HepG2 (cell line): Measurements from ENCODE around the gene MAN2B2. TPM values are rescaled to one million over a fixed set of nuclear protein-coding genes. Genes with fewer than 3 reads are reported as not detected.
A peak's percentile ranks its signal among the peaks of the same experiment; 100 is the strongest.

ENCODE experiments used
- ELF4 ChIP-seq: sonication (generic); formaldehyde crosslinking; IDR thresholded peaks from 2 replicates; pipeline ENCODE4 v1.5.0; 2020; ENCODE audit warnings: missing genetic modification reagents, mild to moderate bottlenecking, moderate library complexity, borderline replicate concordance
- KLF16 ChIP-seq, 2 experiments: sonication (generic) in 1 of 2; formaldehyde crosslinking in 1 of 2; IDR thresholded peaks; 2 replicates each; pipeline versions ENCODE4 v1.6.1 to v1.8.0; 2016 to 2023; ENCODE audit warnings: missing genetic modification reagents in 2 of 2, missing compliant biosample characterization in 1 of 2
- MAF1 ChIP-seq: sonication (generic); formaldehyde crosslinking; IDR thresholded peaks from 2 replicates; pipeline ENCODE4 v1.5.0; 2020; ENCODE audit warnings: missing genetic modification reagents, borderline replicate concordance
- PCBP1 ChIP-seq: fragments of 200-400 bp; formaldehyde crosslinking; IDR thresholded peaks from 2 replicates; pipeline ENCODE4 v1.6.1; 2017; ENCODE audit warnings: mild to moderate bottlenecking, low read depth, low read length, borderline replicate concordance
- PHF5A ChIP-seq: IDR thresholded peaks from one replicate; pipeline ENCODE4 v1.6.1; 2018; ENCODE audit warnings: low read depth, missing genetic modification reagents; ENCODE audit not compliant: unreplicated experiment
- RBFOX2 ChIP-seq: fragments of 200-400 bp; formaldehyde crosslinking; IDR thresholded peaks from 2 replicates; pipeline ENCODE4 v1.6.1; 2017; ENCODE audit warnings: low read depth, mild to moderate bottlenecking, low read length
- RNF2 ChIP-seq: fragments of 450-650 bp; conservative IDR thresholded peaks from 2 replicates; pipeline ENCODE4 v1.6.1; 2016; ENCODE audit warnings: low read depth
- SCMH1 ChIP-seq: sonication (generic); formaldehyde crosslinking; IDR thresholded peaks from 2 replicates; pipeline ENCODE4 v1.9.0; 2021; ENCODE audit warnings: missing genetic modification reagents, mild to moderate bottlenecking, borderline replicate concordance
- ZNF616 ChIP-seq: sonication (generic); formaldehyde crosslinking; IDR thresholded peaks from 2 replicates; pipeline ENCODE4 v1.5.0; 2020; ENCODE audit warnings: low read depth, mild to moderate bottlenecking, missing genetic modification reagents
- polyA plus RNA-seq, 8 experiments: library from polyadenylated mRNA; depleted of rRNA in 3 of 8; stranded (reverse) in 7 of 8; unstranded in 1 of 8; fragments of >200 nt; fragmentation: Illumina TruSeq in 4 of 8; extraction: Trizol in 4 of 8; gene quantifications; 2 replicates each; pipeline versions ENCODE4 v1.2.1 to v1.2.3, GENCODE V29; 2011 to 2016; ENCODE audit warnings: low read depth in 4 of 8, missing spikeins in 1 of 8, mixed read lengths in 1 of 8; ENCODE audit not compliant: insufficient read depth in 1 of 8
- total RNA-seq, 5 experiments: library from RNA; depleted of rRNA; stranded (reverse); fragments of >200 nt; fragmentation: Illumina TruSeq; extraction: Trizol; gene quantifications; 2 replicates each; pipeline ENCODE4 v1.2.3, GENCODE V29; 2016; ENCODE audit warnings: low read depth in 1 of 5
- TF ChIP-seq, protein P1 (sequence below): sonication (generic); formaldehyde crosslinking; IDR thresholded peaks from 2 replicates; pipeline ENCODE4 v1.8.0; 2022; ENCODE audit warnings: mild to moderate bottlenecking, missing genetic modification reagents, moderate library complexity
- TF ChIP-seq, protein P2 (sequence below): sonication (generic); formaldehyde crosslinking; IDR thresholded peaks from 2 replicates; pipeline ENCODE4 v1.9.0; 2021; ENCODE audit warnings: missing genetic modification reagents, borderline replicate concordance
- TF ChIP-seq, protein P3 (sequence below): sonication (generic); formaldehyde crosslinking; conservative IDR thresholded peaks from 2 replicates; pipeline ENCODE4 v1.5.0; 2020; ENCODE audit warnings: missing genetic modification reagents
- TF ChIP-seq, protein P4 (sequence below): sonication (generic); formaldehyde crosslinking; IDR thresholded peaks from 2 replicates; pipeline ENCODE4 v1.5.1; 2020; ENCODE audit warnings: mild to moderate bottlenecking, missing genetic modification reagents, borderline replicate concordance
- TF ChIP-seq, protein P5 (sequence below): IDR thresholded peaks from 2 replicates; pipeline ENCODE4 v1.6.1; 2016
- TF ChIP-seq, protein P6 (sequence below): sonication (generic); formaldehyde crosslinking; IDR thresholded peaks from 2 replicates; pipeline ENCODE4 v1.4.0; 2020; ENCODE audit warnings: mild to moderate bottlenecking, missing genetic modification reagents

Gene MAN2B2
- total and polyA plus RNA-seq, 2 of the 13 experiments (the other 11 are each of a cell fraction or from before 2014, with no cell fraction given) = 4.8 to 5.4 TPM

DNA sequence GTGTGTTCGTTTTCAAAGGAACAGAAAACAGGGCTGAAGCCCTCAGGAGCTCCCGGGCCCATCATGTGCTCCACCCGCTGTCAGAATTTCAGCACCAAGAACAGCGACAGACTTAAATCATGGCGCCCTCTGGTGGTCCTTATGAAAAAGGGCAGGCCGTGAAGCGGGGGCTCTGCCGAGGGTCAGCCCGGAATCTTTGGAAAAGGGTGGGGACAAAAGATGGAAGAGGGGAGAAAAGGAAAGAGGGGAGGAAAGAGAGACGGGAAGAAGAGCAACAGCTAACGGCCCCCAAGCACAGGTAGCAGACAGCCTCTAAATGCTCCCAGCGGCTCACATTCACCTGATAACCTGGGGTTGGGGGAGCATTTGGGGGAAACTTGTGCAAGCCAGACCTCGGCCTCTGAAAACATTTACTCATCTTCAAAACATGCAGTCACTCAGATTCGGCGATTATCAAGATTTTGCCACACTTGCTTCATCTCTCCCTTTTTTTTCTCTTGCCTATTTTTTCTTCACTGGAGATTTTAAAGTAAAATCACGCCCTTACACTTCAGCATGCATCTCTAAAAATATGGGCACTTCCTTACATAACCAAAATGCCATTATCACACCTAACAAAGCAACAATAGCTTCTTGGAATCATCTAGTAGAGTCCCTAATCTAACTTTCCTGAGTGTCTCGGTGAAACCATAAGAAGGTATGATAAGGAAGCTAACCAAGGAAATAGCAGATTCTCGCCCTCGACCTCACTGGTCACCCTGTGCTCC is 28.1 kb upstream of the MAN2B2 start (continued):
- TF ChIP-seq, protein P1, sequence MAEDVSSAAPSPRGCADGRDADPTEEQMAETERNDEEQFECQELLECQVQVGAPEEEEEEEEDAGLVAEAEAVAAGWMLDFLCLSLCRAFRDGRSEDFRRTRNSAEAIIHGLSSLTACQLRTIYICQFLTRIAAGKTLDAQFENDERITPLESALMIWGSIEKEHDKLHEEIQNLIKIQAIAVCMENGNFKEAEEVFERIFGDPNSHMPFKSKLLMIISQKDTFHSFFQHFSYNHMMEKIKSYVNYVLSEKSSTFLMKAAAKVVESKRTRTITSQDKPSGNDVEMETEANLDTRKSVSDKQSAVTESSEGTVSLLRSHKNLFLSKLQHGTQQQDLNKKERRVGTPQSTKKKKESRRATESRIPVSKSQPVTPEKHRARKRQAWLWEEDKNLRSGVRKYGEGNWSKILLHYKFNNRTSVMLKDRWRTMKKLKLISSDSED (CRISPR knock-in tag) = no peak
- TF ChIP-seq ZNF616 (CRISPR knock-in tag) (no peak), SCMH1 (CRISPR knock-in tag) (no peak), RNF2 (no peak), ELF4 (CRISPR knock-in tag) (no peak), PHF5A (no peak), MAF1 (CRISPR knock-in tag) (peak; percentile 64; the same call in 1 of the 2 replicates), PCBP1 (no peak), RBFOX2 (no peak), KLF16 (CRISPR knock-in tag; IDR thresholded peaks at IDR 0.05) (peak in 1 of 2 experiments; percentile 95; a peak in 2 of 4 replicates)
- TF ChIP-seq, protein P2, sequence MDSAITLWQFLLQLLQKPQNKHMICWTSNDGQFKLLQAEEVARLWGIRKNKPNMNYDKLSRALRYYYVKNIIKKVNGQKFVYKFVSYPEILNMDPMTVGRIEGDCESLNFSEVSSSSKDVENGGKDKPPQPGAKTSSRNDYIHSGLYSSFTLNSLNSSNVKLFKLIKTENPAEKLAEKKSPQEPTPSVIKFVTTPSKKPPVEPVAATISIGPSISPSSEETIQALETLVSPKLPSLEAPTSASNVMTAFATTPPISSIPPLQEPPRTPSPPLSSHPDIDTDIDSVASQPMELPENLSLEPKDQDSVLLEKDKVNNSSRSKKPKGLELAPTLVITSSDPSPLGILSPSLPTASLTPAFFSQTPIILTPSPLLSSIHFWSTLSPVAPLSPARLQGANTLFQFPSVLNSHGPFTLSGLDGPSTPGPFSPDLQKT = no peak
- TF ChIP-seq, protein P3, sequence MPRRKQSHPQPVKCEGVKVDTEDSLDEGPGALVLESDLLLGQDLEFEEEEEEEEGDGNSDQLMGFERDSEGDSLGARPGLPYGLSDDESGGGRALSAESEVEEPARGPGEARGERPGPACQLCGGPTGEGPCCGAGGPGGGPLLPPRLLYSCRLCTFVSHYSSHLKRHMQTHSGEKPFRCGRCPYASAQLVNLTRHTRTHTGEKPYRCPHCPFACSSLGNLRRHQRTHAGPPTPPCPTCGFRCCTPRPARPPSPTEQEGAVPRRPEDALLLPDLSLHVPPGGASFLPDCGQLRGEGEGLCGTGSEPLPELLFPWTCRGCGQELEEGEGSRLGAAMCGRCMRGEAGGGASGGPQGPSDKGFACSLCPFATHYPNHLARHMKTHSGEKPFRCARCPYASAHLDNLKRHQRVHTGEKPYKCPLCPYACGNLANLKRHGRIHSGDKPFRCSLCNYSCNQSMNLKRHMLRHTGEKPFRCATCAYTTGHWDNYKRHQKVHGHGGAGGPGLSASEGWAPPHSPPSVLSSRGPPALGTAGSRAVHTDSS (CRISPR knock-in tag) = no peak
- TF ChIP-seq, protein P4, sequence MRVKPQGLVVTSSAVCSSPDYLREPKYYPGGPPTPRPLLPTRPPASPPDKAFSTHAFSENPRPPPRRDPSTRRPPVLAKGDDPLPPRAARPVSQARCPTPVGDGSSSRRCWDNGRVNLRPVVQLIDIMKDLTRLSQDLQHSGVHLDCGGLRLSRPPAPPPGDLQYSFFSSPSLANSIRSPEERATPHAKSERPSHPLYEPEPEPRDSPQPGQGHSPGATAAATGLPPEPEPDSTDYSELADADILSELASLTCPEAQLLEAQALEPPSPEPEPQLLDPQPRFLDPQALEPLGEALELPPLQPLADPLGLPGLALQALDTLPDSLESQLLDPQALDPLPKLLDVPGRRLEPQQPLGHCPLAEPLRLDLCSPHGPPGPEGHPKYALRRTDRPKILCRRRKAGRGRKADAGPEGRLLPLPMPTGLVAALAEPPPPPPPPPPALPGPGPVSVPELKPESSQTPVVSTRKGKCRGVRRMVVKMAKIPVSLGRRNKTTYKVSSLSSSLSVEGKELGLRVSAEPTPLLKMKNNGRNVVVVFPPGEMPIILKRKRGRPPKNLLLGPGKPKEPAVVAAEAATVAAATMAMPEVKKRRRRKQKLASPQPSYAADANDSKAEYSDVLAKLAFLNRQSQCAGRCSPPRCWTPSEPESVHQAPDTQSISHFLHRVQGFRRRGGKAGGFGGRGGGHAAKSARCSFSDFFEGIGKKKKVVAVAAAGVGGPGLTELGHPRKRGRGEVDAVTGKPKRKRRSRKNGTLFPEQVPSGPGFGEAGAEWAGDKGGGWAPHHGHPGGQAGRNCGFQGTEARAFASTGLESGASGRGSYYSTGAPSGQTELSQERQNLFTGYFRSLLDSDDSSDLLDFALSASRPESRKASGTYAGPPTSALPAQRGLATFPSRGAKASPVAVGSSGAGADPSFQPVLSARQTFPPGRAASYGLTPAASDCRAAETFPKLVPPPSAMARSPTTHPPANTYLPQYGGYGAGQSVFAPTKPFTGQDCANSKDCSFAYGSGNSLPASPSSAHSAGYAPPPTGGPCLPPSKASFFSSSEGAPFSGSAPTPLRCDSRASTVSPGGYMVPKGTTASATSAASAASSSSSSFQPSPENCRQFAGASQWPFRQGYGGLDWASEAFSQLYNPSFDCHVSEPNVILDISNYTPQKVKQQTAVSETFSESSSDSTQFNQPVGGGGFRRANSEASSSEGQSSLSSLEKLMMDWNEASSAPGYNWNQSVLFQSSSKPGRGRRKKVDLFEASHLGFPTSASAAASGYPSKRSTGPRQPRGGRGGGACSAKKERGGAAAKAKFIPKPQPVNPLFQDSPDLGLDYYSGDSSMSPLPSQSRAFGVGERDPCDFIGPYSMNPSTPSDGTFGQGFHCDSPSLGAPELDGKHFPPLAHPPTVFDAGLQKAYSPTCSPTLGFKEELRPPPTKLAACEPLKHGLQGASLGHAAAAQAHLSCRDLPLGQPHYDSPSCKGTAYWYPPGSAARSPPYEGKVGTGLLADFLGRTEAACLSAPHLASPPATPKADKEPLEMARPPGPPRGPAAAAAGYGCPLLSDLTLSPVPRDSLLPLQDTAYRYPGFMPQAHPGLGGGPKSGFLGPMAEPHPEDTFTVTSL (CRISPR knock-in tag) = no peak
- TF ChIP-seq, protein P5, sequence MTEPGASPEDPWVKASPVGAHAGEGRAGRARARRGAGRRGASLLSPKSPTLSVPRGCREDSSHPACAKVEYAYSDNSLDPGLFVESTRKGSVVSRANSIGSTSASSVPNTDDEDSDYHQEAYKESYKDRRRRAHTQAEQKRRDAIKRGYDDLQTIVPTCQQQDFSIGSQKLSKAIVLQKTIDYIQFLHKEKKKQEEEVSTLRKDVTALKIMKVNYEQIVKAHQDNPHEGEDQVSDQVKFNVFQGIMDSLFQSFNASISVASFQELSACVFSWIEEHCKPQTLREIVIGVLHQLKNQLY (CRISPR knock-in tag) = 0 out of 2 replicates have a peak, but pooled peaks have one; percentile 28
- TF ChIP-seq, protein P6, sequence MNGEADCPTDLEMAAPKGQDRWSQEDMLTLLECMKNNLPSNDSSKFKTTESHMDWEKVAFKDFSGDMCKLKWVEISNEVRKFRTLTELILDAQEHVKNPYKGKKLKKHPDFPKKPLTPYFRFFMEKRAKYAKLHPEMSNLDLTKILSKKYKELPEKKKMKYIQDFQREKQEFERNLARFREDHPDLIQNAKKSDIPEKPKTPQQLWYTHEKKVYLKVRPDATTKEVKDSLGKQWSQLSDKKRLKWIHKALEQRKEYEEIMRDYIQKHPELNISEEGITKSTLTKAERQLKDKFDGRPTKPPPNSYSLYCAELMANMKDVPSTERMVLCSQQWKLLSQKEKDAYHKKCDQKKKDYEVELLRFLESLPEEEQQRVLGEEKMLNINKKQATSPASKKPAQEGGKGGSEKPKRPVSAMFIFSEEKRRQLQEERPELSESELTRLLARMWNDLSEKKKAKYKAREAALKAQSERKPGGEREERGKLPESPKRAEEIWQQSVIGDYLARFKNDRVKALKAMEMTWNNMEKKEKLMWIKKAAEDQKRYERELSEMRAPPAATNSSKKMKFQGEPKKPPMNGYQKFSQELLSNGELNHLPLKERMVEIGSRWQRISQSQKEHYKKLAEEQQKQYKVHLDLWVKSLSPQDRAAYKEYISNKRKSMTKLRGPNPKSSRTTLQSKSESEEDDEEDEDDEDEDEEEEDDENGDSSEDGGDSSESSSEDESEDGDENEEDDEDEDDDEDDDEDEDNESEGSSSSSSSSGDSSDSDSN = no peak
